Inflammatory macrophage treated with lipopolysaccharide for 4 hours (primary cell): ENCODE measurements around the gene WASHC1.
"Not testable (repeated sequence)": the region's sequence is repeated elsewhere in the genome, so short reads cannot be mapped to it uniquely, and the experiment has no call there.

Source experiments
- DNase-seq: peaks from one replicate; pipeline ENCODE4 v3.0.0-alpha.2; 2020

The WASHC1 gene

GRCh38 chr9:11206-11605, 18.1 kb downstream of the WASHC1 start:
- not testable (repeated sequence) for DNase-seq

- DNase-seq: not testable (repeated sequence)
Measured at GRCh38 chr9:10653-11053, 18.6 kb downstream of the WASHC1 start.

GRCh38 chr9:10207-10606, 19.0 kb downstream of the WASHC1 start:
- not testable (repeated sequence) for DNase-seq
